ENCODE results near the gene SPARCL1.

Gene SPARCL1

DNA sequence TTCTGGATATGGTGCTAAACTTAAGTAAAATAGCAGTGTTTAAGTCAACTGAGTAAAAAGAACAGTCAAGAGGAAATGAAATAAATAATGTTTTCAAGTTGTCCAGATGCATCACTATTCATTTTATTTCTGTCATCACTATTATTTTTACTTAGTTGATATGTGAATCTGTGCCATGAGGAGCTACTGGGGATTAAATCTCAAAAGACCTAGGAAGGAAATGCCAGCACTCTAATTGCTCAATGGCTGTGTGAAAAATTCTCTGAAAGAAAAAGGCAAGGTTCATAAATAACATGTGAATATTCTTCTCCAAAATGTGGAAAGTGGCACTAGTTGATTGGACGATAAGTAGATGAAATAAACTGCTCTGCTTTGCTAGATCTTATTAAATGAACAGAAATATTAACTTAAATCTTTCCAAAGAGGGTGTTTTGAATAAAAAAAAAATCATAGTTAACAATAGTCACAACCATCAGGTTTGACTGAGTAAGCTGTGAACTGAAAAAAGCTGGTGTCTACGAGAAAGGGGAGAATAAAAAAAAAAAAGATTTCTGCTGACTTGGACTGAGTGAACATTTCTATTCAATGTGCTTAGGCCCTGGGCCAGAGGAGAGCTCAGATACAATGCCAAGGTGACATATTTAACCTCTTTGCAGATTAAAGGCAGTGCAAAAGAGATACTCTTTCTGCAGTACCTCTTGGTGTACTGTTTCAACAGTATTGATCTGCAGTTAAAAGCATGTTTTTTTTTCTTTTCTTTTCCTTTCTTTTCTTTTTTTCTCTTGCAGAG, 1.6 kb downstream of the SPARCL1 start:
- CTCF ChIA-PET = interaction anchor here (0.5 kb wide), 1 partner anchor 25 kb away, joined by 3 read pairs; no protein-coding TSS in a partner anchor
- no peak overlapping the region for H3K27ac ChIP-seq (ENCODE audit: extremely low read depth, low read depth, low read length)

DNA sequence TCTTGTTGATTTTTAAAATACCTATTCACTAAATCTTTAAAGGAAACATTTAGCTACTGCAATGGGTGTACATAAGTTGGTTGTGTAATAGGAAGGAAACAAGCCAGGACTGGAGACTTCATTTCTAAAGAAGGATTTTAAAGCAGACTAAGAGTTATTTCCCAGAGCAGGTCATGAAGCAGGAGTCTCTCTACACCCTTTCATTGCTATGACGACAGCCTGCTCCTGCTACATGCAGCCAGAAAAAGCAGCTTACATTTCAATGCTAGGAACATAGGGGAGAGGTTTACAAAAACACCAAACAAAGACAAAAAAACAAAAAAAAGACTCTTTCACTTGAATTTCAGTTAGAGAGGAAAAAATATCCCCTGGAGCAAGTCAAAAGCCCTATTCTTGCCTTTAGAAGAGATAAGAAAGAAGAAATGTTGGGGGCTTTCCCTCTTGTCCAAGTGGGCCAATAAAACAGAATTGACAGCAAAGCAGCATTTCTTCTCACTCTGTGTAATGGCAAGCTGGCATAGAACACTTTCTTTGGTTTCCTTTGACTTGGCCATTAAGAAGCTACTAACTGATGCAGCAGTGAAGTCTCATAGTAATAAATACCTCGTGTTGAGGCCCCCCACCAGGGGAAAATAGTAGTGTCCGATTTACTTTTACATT, 3.4 kb downstream of the SPARCL1 start:
- POLR2A ChIA-PET = no interaction called here
- H3K9me3 ChIP-seq (ENCODE audit: control insufficient read depth, insufficient read depth, low read depth, low read length) = no peaks in the 10 kb centered on the region
- CTCF ChIA-PET = interaction anchor here (0.6 kb wide), 1 partner anchor 1601 kb away, joined by 3 read pairs; no protein-coding TSS in a partner anchor
- no peak overlapping the region for H3K27ac ChIP-seq (ENCODE audit: extremely low read depth, low read depth, low read length)
- no peaks in the 10 kb centered on the region for H3K36me3 ChIP-seq (ENCODE audit: control insufficient read depth in 2 of 2, insufficient read depth in 1 of 2, low read length in 2 of 2)
- no peak for TF ChIP-seq ZNF366 (tag by site-specific recombination; conservative IDR thresholded peaks at IDR 0.05)
- TF ChIP-seq, protein P1, sequence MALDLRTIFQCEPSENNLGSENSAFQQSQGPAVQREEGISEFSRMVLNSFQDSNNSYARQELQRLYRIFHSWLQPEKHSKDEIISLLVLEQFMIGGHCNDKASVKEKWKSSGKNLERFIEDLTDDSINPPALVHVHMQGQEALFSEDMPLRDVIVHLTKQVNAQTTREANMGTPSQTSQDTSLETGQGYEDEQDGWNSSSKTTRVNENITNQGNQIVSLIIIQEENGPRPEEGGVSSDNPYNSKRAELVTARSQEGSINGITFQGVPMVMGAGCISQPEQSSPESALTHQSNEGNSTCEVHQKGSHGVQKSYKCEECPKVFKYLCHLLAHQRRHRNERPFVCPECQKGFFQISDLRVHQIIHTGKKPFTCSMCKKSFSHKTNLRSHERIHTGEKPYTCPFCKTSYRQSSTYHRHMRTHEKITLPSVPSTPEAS (tag by site-specific recombination; IDR thresholded peaks at IDR 0.05) = no peak
- H3K4me1 ChIP-seq (ENCODE audit: control insufficient read depth, insufficient read depth, low read length) = no peaks in the 10 kb centered on the region
- H3K4me3 ChIP-seq (ENCODE audit: low read depth, low read length) = no peak overlapping the region

More for the DNA sequence above, 1.6 kb downstream of the SPARCL1 start:
- Histone ChIP-seq H3K36me3 (ENCODE audit: control insufficient read depth in 2 of 2, insufficient read depth in 1 of 2, low read length in 2 of 2) (no peaks in the 10 kb centered on the region), H3K4me3 (ENCODE audit: low read depth, low read length) (no peak overlapping the region), H3K4me1 (ENCODE audit: control insufficient read depth, insufficient read depth, low read length) (no peaks in the 10 kb centered on the region), H3K9me3 (ENCODE audit: control insufficient read depth, insufficient read depth, low read depth, low read length) (no peaks in the 10 kb centered on the region)
- POLR2A ChIA-PET = no interaction called here
- TF ChIP-seq ZNF571 (tag by site-specific recombination; IDR thresholded peaks at IDR 0.05) = no peak
- no peak for TF ChIP-seq ZBTB8A (tag by site-specific recombination; IDR thresholded peaks at IDR 0.05)
- TF ChIP-seq ZNF350 (tag by site-specific recombination; IDR thresholded peaks at IDR 0.05) = no peak
- no peak for TF ChIP-seq ZNF292 (tag by site-specific recombination; IDR thresholded peaks at IDR 0.05; ENCODE audit: borderline replicate concordance, low read depth)
- TF ChIP-seq ZNF266 (tag by site-specific recombination; IDR thresholded peaks at IDR 0.05; ENCODE audit: low read depth) = no peak
- TF ChIP-seq, protein P2, sequence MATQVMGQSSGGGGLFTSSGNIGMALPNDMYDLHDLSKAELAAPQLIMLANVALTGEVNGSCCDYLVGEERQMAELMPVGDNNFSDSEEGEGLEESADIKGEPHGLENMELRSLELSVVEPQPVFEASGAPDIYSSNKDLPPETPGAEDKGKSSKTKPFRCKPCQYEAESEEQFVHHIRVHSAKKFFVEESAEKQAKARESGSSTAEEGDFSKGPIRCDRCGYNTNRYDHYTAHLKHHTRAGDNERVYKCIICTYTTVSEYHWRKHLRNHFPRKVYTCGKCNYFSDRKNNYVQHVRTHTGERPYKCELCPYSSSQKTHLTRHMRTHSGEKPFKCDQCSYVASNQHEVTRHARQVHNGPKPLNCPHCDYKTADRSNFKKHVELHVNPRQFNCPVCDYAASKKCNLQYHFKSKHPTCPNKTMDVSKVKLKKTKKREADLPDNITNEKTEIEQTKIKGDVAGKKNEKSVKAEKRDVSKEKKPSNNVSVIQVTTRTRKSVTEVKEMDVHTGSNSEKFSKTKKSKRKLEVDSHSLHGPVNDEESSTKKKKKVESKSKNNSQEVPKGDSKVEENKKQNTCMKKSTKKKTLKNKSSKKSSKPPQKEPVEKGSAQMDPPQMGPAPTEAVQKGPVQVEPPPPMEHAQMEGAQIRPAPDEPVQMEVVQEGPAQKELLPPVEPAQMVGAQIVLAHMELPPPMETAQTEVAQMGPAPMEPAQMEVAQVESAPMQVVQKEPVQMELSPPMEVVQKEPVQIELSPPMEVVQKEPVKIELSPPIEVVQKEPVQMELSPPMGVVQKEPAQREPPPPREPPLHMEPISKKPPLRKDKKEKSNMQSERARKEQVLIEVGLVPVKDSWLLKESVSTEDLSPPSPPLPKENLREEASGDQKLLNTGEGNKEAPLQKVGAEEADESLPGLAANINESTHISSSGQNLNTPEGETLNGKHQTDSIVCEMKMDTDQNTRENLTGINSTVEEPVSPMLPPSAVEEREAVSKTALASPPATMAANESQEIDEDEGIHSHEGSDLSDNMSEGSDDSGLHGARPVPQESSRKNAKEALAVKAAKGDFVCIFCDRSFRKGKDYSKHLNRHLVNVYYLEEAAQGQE (tag by site-specific recombination; IDR thresholded peaks at IDR 0.05) = no peak
- no peak for TF ChIP-seq OVOL3 (tag by site-specific recombination; IDR thresholded peaks at IDR 0.05)
- TF ChIP-seq, protein P3, sequence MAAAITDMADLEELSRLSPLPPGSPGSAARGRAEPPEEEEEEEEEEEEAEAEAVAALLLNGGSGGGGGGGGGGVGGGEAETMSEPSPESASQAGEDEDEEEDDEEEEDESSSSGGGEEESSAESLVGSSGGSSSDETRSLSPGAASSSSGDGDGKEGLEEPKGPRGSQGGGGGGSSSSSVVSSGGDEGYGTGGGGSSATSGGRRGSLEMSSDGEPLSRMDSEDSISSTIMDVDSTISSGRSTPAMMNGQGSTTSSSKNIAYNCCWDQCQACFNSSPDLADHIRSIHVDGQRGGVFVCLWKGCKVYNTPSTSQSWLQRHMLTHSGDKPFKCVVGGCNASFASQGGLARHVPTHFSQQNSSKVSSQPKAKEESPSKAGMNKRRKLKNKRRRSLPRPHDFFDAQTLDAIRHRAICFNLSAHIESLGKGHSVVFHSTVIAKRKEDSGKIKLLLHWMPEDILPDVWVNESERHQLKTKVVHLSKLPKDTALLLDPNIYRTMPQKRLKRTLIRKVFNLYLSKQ (tag by site-specific recombination; IDR thresholded peaks at IDR 0.05; ENCODE audit: borderline replicate concordance) = no peak
- TF ChIP-seq PRDM1 (tag by site-specific recombination; IDR thresholded peaks at IDR 0.05) = no peak
- TF ChIP-seq ZNF394 (tag by site-specific recombination; IDR thresholded peaks at IDR 0.05; ENCODE audit: borderline replicate concordance) = no peak
- TF ChIP-seq SCRT2 (tag by site-specific recombination; IDR thresholded peaks at IDR 0.05) = no peak
- TF ChIP-seq ZNF514 (tag by site-specific recombination; IDR thresholded peaks at IDR 0.05) = no peak
- no peak for TF ChIP-seq MYNN (tag by site-specific recombination; IDR thresholded peaks at IDR 0.05; ENCODE audit: borderline replicate concordance)

All from HEK293 (cell line).